ENCODE results near the gene TNIK. TPM values are rescaled to one million over a fixed set of nuclear protein-coding genes. Genes with fewer than 3 reads are reported as not detected.

The TNIK gene
- total RNA-seq, 1 experiment from 2014 or later, result 0.47 TPM

DNA sequence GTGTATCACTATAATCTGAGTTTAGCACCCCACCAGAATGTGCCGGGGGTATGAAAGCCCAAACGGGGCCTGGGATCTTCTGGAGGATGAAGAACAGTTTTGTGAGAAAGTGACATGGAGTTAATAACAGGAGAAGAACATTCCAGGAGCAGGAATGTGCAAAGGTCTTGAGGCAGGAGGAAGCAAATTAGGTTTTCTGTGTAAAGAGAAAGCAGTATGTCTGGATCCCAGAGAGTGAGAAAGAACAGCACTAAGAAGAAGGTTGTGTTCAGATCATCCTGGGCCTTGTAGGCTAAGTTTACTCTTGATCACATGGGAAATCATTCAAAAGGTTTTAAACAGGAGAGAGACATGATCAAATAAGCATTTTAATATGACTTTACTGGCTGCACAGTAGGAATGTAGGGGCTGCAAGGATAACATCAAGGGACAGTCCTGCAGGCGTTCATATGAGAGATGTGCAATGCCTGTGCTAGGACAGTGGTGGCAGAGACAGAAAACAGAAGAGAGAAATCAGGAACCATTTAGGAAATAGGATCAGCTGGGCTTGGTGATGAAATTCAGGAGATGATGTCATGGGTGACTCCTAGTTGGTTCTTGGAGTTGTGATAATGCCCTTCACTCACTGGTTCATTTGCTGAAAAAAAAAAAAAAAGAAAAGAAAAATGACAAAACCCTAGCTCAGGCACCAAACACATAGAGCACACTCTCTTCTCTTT lies 113.5 kb downstream of the TNIK start:
- H3K4me3 ChIP-seq, result no peak overlapping the region
- no peak overlapping the region for H3K27ac ChIP-seq
- DNase-seq (ENCODE audit: low read depth in 1 of 2, low spot score in 2 of 2), result no peak
- H3K4me1 ChIP-seq (replicated peaks), result no peaks in the 10 kb centered on the region; the same call in 1 of the 2 replicates
- H3K9me3 ChIP-seq (replicated peaks), result no peaks in the 10 kb centered on the region
- H3K27me3 ChIP-seq (replicated peaks), result no peaks in the 10 kb centered on the region
- H3K36me3 ChIP-seq, result no peaks in the 10 kb centered on the region

DNA sequence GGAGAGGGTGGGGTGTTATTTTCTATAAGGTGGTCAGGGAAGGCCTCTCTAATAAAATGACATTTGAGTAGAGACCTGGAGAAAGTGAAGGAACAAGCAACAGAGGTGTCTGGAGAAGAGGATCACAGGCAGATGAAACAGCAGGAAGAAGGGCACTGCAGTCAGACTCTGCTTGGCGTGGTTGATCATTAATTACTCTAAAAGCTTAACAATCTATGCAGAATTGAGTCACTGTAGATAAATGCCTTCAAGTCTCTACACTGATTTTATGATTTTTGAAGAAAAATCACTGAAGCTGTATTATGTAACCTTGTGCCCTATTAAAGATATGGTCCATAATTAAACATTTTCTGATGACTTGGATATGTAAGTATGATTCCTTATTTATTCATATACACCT lies 114.2 kb downstream of the TNIK start:
- no peaks in the 10 kb centered on the region for H3K36me3 ChIP-seq
- no peaks in the 10 kb centered on the region for H3K27me3 ChIP-seq (replicated peaks)
- DNase-seq (ENCODE audit: low read depth in 1 of 2, low spot score in 2 of 2), result no peak
- H3K4me1 ChIP-seq (replicated peaks), result no peaks in the 10 kb centered on the region
- no peaks in the 10 kb centered on the region for H3K9me3 ChIP-seq (replicated peaks)
- H3K27ac ChIP-seq, result no peak overlapping the region
- no peak overlapping the region for H3K4me3 ChIP-seq

DNA sequence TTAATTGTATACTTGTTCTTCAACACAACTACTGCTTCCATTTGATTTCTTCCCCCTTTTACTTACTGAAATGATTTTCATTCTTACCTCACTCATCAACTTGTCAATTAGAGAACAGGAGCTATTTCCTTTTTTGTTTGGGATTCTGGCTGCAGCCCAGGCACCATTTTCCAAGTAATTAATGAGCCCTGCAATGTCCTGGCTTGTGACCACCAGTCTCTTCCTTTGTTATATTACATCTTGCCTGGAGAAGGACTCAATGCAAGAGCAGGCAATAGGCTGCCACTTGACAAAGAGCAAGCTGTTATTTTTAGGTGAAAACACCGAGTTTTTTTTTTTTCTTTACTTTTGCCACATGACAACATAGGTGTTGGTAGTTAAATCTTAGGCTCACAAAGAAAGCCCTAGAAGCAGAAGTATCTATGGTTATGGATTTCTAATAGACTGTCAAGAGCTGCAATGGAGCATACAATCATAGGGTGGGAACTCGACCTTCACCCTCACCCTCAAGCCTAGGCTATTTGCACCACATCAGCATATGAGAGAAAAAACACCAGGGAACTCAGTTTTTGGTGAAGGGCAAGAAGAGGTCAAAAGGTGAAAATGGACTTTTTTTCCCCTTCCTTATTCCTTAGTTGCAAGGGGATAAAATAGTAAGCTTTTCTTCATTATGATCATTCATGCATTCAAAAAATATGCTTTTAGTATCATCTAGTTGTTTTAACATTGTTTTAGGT lies 114.9 kb downstream of the TNIK start:
- no peak overlapping the region for H3K4me3 ChIP-seq
- no peaks in the 10 kb centered on the region for H3K36me3 ChIP-seq
- no peak overlapping the region for H3K27ac ChIP-seq
- no peak for DNase-seq (ENCODE audit: low read depth in 1 of 2, low spot score in 2 of 2)
- H3K27me3 ChIP-seq (replicated peaks), result no peaks in the 10 kb centered on the region
- H3K4me1 ChIP-seq (replicated peaks), result no peaks in the 10 kb centered on the region
- no peaks in the 10 kb centered on the region for H3K9me3 ChIP-seq (replicated peaks)

DNA sequence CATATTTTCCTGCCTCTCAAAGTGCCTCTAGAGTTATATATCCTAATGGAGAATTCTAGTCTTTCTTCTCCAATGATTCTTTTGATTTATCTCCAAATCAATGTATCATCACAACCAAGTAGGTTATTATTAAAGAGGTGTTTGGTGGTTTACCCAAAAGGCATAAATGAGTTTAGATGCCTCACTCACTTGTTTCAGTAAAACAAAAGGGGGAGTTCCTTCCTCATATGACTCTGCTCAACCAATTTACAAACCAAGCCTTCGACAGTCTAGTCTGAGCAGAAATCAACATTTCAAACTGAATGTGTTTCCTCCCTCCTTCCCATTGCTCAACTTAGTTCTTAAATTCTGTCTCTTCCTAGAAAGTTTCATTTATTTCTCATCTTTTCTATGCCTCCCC lies 116.5 kb downstream of the TNIK start:
- no peak overlapping the region for H3K27ac ChIP-seq
- no peaks in the 10 kb centered on the region for H3K27me3 ChIP-seq (replicated peaks)
- H3K4me1 ChIP-seq (replicated peaks), result no peaks in the 10 kb centered on the region
- H3K9me3 ChIP-seq (replicated peaks), result no peaks in the 10 kb centered on the region
- no peaks in the 10 kb centered on the region for H3K36me3 ChIP-seq
- no peak for DNase-seq (ENCODE audit: low read depth in 1 of 2, low spot score in 2 of 2)
- H3K4me3 ChIP-seq, result no peak overlapping the region

DNA sequence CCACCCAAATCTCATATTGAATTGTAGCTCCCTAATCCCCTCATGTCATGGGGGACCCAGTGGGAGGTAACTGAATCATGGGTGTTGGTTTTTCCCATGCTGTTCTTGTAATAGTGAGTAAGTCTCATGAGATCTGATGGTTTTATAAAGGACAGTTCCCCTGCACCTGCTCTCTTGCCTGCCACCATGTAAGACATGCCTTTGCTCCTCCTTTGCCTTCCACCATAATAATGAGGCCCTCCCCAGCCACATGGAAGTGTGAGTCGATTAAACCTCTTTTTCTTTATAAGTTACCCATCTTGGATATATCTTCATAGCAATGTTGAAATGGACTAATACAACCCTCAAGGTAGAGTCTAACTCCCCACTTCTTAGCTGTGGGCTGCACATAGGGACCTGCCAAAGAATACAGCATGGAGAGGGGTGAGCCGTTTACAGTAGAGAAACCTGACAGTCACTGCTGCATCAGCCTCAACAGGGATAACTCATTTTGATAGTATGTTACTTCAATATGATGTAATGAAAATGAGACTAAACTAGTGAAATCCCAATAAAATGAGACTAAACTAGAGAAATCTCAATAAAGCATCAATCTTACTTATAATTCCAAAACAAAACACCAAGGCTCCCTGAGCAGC lies 117.3 kb downstream of the TNIK start:
- no peak for DNase-seq (ENCODE audit: low read depth in 1 of 2, low spot score in 2 of 2)

DNA sequence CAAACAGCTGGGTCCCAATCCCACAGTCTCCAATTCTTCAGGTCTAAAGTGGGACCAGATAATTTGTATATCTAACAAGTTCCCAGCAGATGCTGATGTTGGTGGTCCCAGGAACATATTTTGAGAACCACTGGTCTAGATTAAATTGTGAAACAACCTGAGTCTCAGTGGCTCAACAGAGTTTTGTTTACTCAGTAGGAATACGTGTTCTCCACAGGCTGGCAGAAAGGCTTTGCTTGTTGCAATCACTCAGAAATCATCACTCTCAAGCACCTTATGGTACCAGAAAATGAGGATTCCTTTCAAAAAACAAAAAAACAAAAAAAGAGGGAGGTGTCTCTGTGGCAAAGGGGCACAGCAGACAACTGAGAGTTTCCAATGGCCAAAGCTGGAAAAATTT lies 118.0 kb downstream of the TNIK start:
- Histone ChIP-seq H3K27me3 (replicated peaks) (no peaks in the 10 kb centered on the region), H3K36me3 (no peaks in the 10 kb centered on the region), H3K4me1 (replicated peaks) (no peaks in the 10 kb centered on the region), H3K4me3 (no peak overlapping the region), H3K9me3 (replicated peaks) (no peaks in the 10 kb centered on the region), H3K27ac (no peak overlapping the region)
- DNase-seq (ENCODE audit: low read depth in 1 of 2, low spot score in 2 of 2), result no peak

More for the DNA sequence above, 117.3 kb downstream of the TNIK start:
- no peaks in the 10 kb centered on the region for H3K27me3 ChIP-seq (replicated peaks)
- H3K4me3 ChIP-seq, result no peak overlapping the region
- H3K9me3 ChIP-seq (replicated peaks), result no peaks in the 10 kb centered on the region
- H3K27ac ChIP-seq, result no peak overlapping the region
- no peaks in the 10 kb centered on the region for H3K36me3 ChIP-seq
- no peaks in the 10 kb centered on the region for H3K4me1 ChIP-seq (replicated peaks)

DNA sequence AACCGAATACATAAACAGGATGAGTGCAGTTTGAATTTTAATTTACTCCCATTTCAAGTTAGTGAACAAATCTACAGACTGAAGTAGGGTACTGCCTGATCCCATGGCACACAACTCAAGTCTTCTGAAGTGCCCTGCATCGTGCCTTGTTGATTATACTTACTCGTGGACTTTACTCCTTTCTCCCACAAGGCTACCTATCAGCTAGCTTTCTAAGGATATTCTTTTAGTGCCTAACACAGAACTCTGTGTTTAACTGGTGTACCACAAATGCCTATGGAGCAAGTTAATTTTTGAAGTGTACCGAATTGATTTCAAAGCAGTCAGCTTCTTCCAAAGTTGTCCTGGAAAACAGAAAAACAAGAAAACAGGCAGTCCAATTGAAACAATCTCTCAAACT lies 119.8 kb downstream of the TNIK start:
- no peak overlapping the region for H3K27ac ChIP-seq
- no peaks in the 10 kb centered on the region for H3K9me3 ChIP-seq (replicated peaks)
- H3K4me1 ChIP-seq (replicated peaks), result no peaks in the 10 kb centered on the region
- H3K27me3 ChIP-seq (replicated peaks), result no peaks in the 10 kb centered on the region
- H3K36me3 ChIP-seq, result no peaks in the 10 kb centered on the region
- H3K4me3 ChIP-seq, result no peak overlapping the region
- DNase-seq (ENCODE audit: low read depth in 1 of 2, low spot score in 2 of 2), result no peak

DNA sequence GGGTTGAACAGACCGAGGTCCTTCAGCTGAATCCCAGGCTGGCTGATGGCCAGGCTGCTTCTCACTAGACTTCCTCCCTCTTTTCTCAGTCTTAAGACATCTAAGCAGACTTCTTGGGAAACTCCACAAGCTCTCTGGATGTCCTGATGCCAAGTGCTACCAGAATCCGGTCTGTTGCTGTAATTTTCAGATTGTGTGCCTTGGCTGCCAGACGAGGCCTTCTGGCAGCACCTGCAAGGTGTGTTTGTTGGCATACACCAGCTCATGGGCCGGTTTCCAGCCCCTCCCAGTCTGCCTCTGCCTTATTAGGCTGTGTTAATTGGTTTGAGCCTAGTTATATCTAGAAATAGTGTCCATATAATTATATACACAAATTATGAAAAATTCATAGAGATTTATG lies 120.6 kb downstream of the TNIK start:
- no peaks in the 10 kb centered on the region for H3K4me1 ChIP-seq (replicated peaks)
- H3K27ac ChIP-seq, result no peak overlapping the region
- no peaks in the 10 kb centered on the region for H3K27me3 ChIP-seq (replicated peaks)
- DNase-seq (ENCODE audit: low read depth in 1 of 2, low spot score in 2 of 2), result no peak
- H3K36me3 ChIP-seq, result no peaks in the 10 kb centered on the region
- no peak overlapping the region for H3K4me3 ChIP-seq
- H3K9me3 ChIP-seq (replicated peaks), result no peaks in the 10 kb centered on the region

DNA sequence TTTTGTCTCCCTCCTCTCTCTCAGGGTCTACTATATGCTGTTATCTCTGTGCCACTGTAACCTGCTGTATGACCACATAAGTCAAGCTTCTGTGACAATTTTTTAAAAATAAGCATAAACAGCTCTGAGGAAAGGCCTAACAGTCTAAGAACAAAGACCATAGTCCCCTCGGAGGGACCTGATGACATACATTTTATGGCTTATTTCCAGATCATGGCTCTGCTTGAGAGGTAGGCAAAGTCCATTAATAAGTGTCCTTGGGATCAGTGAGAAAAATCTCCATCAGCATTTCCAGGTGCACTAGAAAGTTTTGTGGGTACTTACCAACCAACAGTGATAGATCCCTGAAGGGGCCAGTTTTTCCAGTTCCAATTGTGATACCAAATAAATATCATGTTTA lies 123.8 kb downstream of the TNIK start:
- H3K27me3 ChIP-seq (replicated peaks), result no peaks in the 10 kb centered on the region

DNA sequence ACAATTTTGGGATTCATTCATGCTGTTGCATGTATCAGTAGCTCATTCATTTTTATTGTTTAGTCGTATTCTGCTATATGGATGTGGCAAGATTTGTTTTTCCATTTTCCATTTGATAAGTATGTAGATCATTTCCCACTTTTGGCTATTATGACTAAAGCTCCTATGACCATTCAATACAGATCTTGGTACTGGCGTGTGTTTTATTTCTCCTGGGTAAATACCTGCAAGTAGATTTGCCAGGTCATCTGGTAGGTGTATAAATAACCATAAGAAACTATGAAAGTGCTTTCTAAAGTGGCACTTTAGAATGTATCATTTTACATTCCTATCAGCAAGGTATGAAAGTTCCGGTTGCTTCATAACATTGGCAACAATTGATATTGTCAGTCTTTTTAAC lies 124.6 kb downstream of the TNIK start:
- Histone ChIP-seq H3K9me3 (replicated peaks) (no peaks in the 10 kb centered on the region), H3K27me3 (replicated peaks) (no peaks in the 10 kb centered on the region), H3K27ac (no peak overlapping the region), H3K36me3 (no peaks in the 10 kb centered on the region), H3K4me3 (no peak overlapping the region), H3K4me1 (replicated peaks) (no peaks in the 10 kb centered on the region)
- no peak for DNase-seq (ENCODE audit: low read depth in 1 of 2, low spot score in 2 of 2)

More for the DNA sequence above, 123.8 kb downstream of the TNIK start:
- no peak for DNase-seq (ENCODE audit: low read depth in 1 of 2, low spot score in 2 of 2)
- H3K9me3 ChIP-seq (replicated peaks), result no peaks in the 10 kb centered on the region
- no peaks in the 10 kb centered on the region for H3K4me1 ChIP-seq (replicated peaks)
- H3K4me3 ChIP-seq, result no peak overlapping the region
- H3K36me3 ChIP-seq, result no peaks in the 10 kb centered on the region
- no peak overlapping the region for H3K27ac ChIP-seq

DNA sequence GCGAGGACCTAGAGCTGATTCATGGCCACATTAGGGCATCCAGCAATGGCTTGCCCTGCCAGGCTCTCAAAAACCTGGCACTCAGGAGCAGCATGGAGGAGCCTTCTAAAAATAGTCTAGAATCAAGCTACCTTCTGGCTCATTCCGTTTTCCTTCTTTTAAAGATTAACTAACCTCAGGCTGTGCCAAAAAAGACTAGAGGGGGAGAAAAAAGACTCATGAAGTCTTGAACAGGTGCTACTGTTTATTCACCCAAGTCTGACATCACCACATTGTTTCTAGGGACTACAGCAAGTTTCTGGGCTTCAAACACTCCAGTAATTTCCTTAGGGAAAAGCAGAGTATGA lies 125.8 kb downstream of the TNIK start:
- Histone ChIP-seq H3K9me3 (replicated peaks) (no peaks in the 10 kb centered on the region), H3K27me3 (replicated peaks) (no peaks in the 10 kb centered on the region), H3K36me3 (no peaks in the 10 kb centered on the region), H3K27ac (no peak overlapping the region), H3K4me1 (replicated peaks) (no peaks in the 10 kb centered on the region), H3K4me3 (no peak overlapping the region)
- no peak for DNase-seq (ENCODE audit: low read depth in 1 of 2, low spot score in 2 of 2)

DNA sequence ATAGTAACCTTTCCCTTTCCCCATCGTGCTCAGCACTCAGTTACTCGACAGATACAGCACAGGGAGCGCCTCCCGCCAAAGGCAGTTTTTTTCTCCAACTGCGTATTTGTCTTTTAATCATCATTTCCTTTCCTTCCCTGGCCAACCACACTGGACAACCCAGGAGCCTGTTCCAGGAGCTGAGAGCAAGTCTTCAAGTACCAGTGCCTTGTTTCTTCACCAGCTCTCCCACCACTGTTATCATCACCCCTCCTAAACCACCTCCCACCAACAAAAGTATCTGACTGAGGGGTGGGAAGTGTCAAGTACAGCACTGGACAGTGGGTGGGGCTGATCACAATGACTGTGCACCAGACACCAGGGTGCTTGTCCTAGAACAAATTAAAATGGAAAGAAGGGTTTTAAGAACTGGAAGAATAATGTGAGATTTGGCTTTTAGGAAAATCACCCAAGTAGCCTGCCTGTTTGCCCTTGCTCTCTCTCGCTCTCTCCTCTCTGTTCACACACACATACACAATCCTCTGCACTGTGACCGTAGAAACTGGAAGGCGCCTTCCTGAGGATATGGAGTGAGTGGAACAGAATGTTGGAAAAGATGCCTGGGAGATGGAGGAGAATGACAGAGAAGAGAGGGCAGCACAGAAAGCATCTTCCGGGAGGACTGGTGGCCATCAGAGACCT lies 126.3 kb downstream of the TNIK start:
- DNase-seq (ENCODE audit: low read depth in 1 of 2, low spot score in 2 of 2), result no peak
- H3K4me1 ChIP-seq (replicated peaks), result no peaks in the 10 kb centered on the region
- no peak overlapping the region for H3K4me3 ChIP-seq
- no peak overlapping the region for H3K27ac ChIP-seq
- no peaks in the 10 kb centered on the region for H3K9me3 ChIP-seq (replicated peaks)
- H3K36me3 ChIP-seq, result no peaks in the 10 kb centered on the region
- no peaks in the 10 kb centered on the region for H3K27me3 ChIP-seq (replicated peaks)

DNA sequence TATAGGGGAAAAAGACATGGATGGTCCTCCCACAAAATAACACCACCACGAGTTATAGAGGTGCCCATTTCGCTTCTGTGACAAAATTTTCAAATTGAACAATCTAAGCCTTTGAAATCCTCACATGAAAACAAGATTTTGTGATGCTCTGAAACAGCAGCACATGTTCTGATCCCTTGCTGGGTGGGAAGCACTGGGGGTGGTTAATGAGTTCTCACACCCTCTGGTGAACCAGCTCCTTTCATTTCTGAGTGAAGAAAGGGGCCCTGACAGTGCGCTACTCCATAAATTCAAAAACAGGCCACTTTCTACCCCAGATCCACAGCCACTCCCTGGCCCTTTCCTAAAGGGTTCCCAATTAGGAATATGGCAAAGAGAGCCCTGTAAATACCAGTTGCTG lies 129.3 kb downstream of the TNIK start:
- Histone ChIP-seq H3K4me3 (no peak overlapping the region), H3K4me1 (replicated peaks) (no peaks in the 10 kb centered on the region), H3K9me3 (replicated peaks) (no peaks in the 10 kb centered on the region), H3K27me3 (replicated peaks) (no peaks in the 10 kb centered on the region), H3K27ac (no peak overlapping the region), H3K36me3 (no peaks in the 10 kb centered on the region)
- DNase-seq (ENCODE audit: low read depth in 1 of 2, low spot score in 2 of 2), result no peak

DNA sequence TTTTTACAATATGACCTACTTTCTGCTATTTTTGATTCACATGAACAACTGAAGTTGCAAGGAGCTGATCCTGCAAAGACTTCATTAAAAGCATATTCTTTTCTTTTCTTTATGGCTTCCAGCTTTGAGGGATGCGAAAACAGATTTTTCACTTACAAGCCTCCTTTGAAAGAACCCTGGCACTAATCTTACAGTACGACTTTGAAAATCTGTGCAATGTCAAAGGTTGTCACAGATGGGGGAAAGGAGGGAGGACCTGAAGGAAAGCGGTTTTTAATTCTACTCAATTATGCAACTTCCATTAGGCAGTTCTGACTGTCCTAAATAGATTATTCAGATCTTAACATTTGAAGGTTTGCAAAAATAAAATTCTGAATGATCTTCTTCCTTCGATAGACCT lies 130.5 kb downstream of the TNIK start:
- Histone ChIP-seq H3K9me3 (replicated peaks) (no peaks in the 10 kb centered on the region), H3K36me3 (no peaks in the 10 kb centered on the region), H3K4me1 (replicated peaks) (no peaks in the 10 kb centered on the region), H3K27ac (no peak overlapping the region), H3K27me3 (replicated peaks) (no peaks in the 10 kb centered on the region), H3K4me3 (no peak overlapping the region)
- no peak for DNase-seq (ENCODE audit: low read depth in 1 of 2, low spot score in 2 of 2)

All from SJSA1 (cell line).